Gastroesophageal sphincter (tissue), 4 donors: ENCODE results near the gene AKIRIN1. TPM values are rescaled to one million over a fixed set of nuclear protein-coding genes. Genes with fewer than 3 reads are reported as not detected.

ENCODE experiments used
- ATAC-seq: fragments of 150-250 bp; one replicate; pipeline ENCODE4 v1.9.1; 2016; ENCODE audit warnings: mild to moderate bottlenecking, moderate library complexity
- H3K27ac ChIP-seq, 4 donors: fragments of 200-600 bp; sonication (generic) in 3 of 4; 1 replicate in 3 of 4; 2 replicates in 1 of 4; pipeline ENCODE4 v1.5.1; 2016 to 2019
- H3K27me3 ChIP-seq: fragments of 200-600 bp; sonication (generic); one replicate; pipeline ENCODE4 v1.5.1; 2019
- H3K36me3 ChIP-seq, 2 donors: fragments of 200-600 bp; sonication (generic); one replicate each; pipeline ENCODE4 v1.5.1; 2019; ENCODE audit warnings: control low read depth in 1 of 2
- H3K4me1 ChIP-seq, 3 donors: fragments of 200-600 bp; sonication (generic); 1 replicate in 2 of 3; 2 replicates in 1 of 3; pipeline ENCODE4 v1.5.1; 2016 to 2019; ENCODE audit warnings: control low read depth in 2 of 3
- H3K4me3 ChIP-seq, 2 donors: fragments of 200-600 bp; sonication (generic); one replicate each; pipeline ENCODE4 v1.5.1; 2019; ENCODE audit warnings: mild to moderate bottlenecking in 1 of 2, moderate library complexity in 1 of 2
- H3K9me3 ChIP-seq, 3 donors: fragments of 200-600 bp; sonication (generic); one replicate each; pipeline ENCODE4 v1.5.1; 2017 to 2019; ENCODE audit warnings: control low read depth in 2 of 3
- EP300 ChIP-seq: sonication (generic); formaldehyde crosslinking; IDR thresholded peaks from one replicate; pipeline ENCODE4 v1.6.1; 2017; ENCODE audit warnings: antibody characterized with exemption, mild to moderate bottlenecking
- POLR2A ChIP-seq, 2 donors: fragments of 450-650 bp; IDR thresholded peaks; one replicate each; pipeline ENCODE4 v1.6.1; 2017; ENCODE audit warnings: antibody characterized with exemption in 2 of 2, mild to moderate bottlenecking in 2 of 2, moderate library complexity in 1 of 2
- POLR2AphosphoS5 ChIP-seq: sonication (generic); formaldehyde crosslinking; IDR thresholded peaks from one replicate; pipeline ENCODE4 v1.6.1; 2017; ENCODE audit warnings: antibody characterized with exemption
- WGBS, 2 donors: methylation state at CpG; one replicate each; pipeline ENCODE4 v1.1.5; 2018; ENCODE audit warnings: low coverage in 1 of 2; 5-methylcytosine and 5-hydroxymethylcytosine counted together
- total RNA-seq, 4 donors: library from RNA; depleted of rRNA; stranded (reverse); fragments of >200 nt; gene quantifications; one replicate each; pipeline ENCODE4 v1.1.0, GENCODE V29; 2016
- TF ChIP-seq, protein P1 (sequence below), 4 experiments: fragments of 200-600 bp in 2 of 4; fragments of 450-650 bp in 2 of 4; sonication (generic) in 1 of 4; IDR thresholded peaks; one replicate each; pipeline ENCODE4 v1.5.1; 2017 to 2019; ENCODE audit warnings: antibody characterized with exemption in 4 of 4, mild to moderate bottlenecking in 2 of 4, moderate library complexity in 2 of 4

The AKIRIN1 gene
- total RNA-seq, 4 donors from 2014 or later: 52.5 to 74.3 (median 63.6) TPM

DNA sequence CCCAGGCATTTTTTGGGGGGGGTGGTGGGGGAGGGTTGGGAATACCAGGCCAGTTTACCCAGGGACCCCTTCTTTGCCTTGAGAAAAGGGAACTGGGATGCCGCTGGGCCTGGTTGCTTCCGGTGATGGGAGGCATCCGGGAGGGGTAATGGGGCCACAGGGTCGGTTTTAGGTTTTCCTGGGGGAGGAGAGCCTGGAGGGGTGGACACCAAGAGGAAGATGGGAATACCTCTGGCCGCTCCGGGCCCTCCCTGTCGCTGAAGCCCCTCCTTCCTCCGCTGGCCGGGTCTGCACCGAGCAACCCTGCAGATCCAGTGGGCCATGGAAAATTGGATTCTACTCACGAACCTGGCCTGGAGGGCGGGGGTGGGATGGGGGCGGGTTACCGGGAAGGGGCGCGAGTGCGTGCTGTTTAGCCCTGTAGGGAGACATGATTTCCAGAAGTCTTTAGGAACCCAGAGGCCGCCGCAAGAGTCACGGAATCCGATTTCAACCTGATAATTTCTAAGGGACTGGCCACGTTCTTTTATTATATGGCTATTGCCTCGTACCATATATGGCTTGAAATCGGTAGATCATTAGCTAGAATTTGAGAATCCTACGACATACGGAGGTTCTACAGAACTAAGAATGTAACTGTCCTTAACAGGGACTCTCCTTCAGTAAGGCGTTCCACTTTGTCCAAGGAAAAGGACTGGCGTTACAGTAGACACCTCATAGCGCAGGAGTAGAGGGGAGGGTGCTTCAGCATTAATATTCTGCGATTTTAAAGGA, 749 bp downstream of the AKIRIN1 start:
- peaks cover 2 to 54% (median 7%) of the 10 kb centered on the region in 3 donors for H3K4me1 ChIP-seq
- H3K27ac ChIP-seq: peak overlapping the region; percentile 67 to 99 (median 96)
- peak overlapping the region; percentile 53 to 100 for H3K4me3 ChIP-seq
- H3K9me3 ChIP-seq: no peaks in the 10 kb centered on the region
- 2% methylated on average over 10 to 13 of the region's 30 CpGs for WGBS, 2 donors
- ATAC-seq: peak; percentile 62
- TF ChIP-seq POLR2A (IDR thresholded peaks at IDR 0.05) (no peak), POLR2AphosphoS5 (no peak), EP300 (no peak)
- TF ChIP-seq, protein P1, sequence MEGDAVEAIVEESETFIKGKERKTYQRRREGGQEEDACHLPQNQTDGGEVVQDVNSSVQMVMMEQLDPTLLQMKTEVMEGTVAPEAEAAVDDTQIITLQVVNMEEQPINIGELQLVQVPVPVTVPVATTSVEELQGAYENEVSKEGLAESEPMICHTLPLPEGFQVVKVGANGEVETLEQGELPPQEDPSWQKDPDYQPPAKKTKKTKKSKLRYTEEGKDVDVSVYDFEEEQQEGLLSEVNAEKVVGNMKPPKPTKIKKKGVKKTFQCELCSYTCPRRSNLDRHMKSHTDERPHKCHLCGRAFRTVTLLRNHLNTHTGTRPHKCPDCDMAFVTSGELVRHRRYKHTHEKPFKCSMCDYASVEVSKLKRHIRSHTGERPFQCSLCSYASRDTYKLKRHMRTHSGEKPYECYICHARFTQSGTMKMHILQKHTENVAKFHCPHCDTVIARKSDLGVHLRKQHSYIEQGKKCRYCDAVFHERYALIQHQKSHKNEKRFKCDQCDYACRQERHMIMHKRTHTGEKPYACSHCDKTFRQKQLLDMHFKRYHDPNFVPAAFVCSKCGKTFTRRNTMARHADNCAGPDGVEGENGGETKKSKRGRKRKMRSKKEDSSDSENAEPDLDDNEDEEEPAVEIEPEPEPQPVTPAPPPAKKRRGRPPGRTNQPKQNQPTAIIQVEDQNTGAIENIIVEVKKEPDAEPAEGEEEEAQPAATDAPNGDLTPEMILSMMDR (IDR thresholded peaks at IDR 0.05): no peak
- H3K36me3 ChIP-seq: peaks cover 0 to 10% of the 10 kb centered on the region in 2 donors
- H3K27me3 ChIP-seq: no peaks in the 10 kb centered on the region

DNA sequence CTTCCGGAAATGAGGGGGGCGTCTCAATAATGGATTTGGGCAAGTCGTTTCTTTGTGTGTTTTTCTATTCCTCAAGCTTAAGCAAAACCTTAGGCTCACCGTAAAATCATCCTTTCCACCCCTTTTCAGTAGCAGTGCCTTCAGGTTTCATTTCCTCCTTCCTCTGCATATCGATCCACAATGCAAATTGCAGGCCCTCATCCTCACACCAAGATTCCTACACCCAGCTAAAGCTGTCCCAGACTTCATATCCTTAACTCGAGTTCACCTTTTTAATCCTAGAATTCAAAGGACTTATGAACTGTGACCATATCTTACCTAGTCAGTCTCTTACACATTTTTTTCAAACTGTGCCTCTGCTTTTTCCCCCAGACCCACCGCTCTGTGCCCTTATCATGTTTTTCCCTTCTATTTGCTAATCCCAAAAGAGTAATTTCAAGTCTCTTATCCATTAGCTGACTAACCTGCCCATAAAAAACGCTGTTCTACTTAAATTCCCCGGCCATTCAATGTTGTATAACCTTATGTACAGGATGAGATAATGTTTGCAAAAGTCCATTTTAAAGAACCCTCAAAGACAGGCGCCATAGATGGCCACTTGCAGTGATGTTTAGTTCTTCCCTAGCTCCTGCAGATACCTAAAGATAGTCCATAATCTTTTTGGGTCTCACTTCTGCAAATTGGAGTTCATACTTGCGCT, 1.5 kb downstream of the AKIRIN1 start:
- no peak for TF ChIP-seq POLR2AphosphoS5
- Histone ChIP-seq H3K27me3 (no peaks in the 10 kb centered on the region), H3K4me1 (peaks cover 7 to 61% (median 7%) of the 10 kb centered on the region in 3 donors), H3K9me3 (no peaks in the 10 kb centered on the region), H3K36me3 (peaks cover 0 to 10% of the 10 kb centered on the region in 2 donors), H3K4me3 (peak overlapping the region; percentile 53 to 100), H3K27ac (peak overlapping the region; percentile 67 to 99 (median 96))
- no peak for ATAC-seq
- WGBS, 2 donors: 18 to 25% methylated on average over 8 to 11 of the region's 11 CpGs

DNA sequence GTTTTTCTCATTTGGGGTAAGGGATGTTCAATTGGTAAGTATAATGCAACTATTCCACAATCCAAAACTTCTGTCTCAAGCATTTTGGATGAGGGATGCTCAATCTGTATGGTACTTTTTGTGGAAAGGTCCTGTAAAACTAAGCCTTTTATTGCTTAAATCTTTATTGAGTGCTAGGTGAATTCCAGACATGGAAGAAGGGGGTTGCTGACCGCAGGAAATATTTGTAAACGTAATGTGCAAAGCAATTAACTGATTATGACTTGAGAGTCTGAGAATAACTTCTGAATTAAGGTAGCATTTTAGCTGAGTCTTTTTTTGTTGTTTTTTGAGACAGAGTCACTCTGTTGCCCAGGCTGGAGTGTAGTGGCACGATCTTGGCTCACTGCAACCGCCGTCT, 3.1 kb downstream of the AKIRIN1 start:
- no peaks in the 10 kb centered on the region for H3K27me3 ChIP-seq
- H3K36me3 ChIP-seq: peaks cover 0 to 22% of the 10 kb centered on the region in 2 donors
- no peak for ATAC-seq
- H3K27ac ChIP-seq: no peak overlapping the region
- no peak for TF ChIP-seq EP300
- TF ChIP-seq POLR2AphosphoS5: no peak
- peaks cover 7 to 77% (median 9%) of the 10 kb centered on the region in 3 donors for H3K4me1 ChIP-seq
- no peaks in the 10 kb centered on the region for H3K9me3 ChIP-seq
- 68 to 82% methylated on average over 5 of the region's 5 CpGs for WGBS, 2 donors
- no peak overlapping the region for H3K4me3 ChIP-seq

DNA sequence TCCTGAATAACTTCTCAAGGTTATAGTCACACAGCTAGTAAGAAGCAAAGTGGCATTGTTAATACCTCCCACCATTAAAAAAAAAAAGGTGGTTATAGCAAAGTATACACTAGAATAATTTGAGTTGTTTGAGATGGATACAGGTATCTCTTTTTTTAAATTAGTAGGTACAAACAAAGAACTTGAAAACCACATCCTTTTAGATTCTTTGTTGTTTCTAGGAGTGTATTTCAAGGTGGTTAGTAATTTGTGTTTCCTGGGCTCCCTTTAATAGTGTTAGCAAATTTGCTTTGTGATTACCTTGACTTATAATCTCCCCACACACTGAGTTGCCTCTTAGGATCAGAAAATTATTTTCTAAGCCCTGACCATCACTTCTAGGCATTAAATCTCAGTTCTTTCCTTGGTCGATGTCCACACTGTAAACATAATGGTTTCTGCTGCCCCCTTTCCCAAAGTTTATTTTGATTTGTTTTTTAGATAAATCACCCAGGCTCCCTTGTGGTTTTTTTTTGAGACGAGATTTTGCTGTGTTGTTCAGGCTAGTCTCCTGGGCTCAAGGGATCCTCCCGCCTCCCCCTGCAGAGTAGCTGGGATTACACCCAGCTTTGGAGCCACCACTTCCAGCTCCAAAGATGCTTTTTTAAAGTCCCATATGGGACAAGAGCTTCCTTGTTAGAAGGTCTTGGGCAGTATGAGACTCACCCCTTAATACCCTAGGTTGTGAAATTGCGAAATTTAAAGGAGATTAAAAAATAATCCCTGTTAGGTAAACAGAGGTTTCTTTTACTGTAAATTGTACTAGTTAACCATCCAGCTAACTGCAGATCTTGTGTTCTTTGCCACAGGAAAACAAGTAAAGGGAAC, 6.2 kb downstream of the AKIRIN1 start:
- Histone ChIP-seq H3K36me3 (peaks cover 0 to 53% of the 10 kb centered on the region in 2 donors), H3K4me1 (peaks cover 7 to 69% (median 9%) of the 10 kb centered on the region in 3 donors)

DNA sequence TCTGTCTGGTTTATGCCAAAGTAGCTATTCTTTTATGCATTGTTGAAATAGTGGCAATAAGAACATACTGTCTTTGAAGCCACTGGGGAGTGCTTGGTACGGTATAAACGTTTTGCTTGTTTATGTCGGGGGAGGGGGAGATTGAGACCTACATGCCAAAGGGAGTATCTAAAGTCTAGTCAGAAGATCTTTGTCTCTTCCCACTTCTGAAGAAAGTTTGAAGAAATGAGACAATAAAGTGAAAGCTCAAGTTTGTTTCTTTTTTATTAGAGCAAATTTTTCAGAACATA, 6.8 kb downstream of the AKIRIN1 start:
- TF ChIP-seq EP300 (no peak), POLR2A (IDR thresholded peaks at IDR 0.05) (no peak), POLR2AphosphoS5 (no peak)
- TF ChIP-seq, protein P1 (IDR thresholded peaks at IDR 0.05): no peak
- peak; percentile 25 for ATAC-seq
- peaks cover 2 to 69% (median 6%) of the 10 kb centered on the region in 3 donors for H3K4me1 ChIP-seq
- 32 to 34% methylated on average over 3 of the region's 3 CpGs for WGBS, 2 donors
- no peaks in the 10 kb centered on the region for H3K9me3 ChIP-seq
- H3K36me3 ChIP-seq: peaks cover 0 to 58% of the 10 kb centered on the region in 2 donors
- H3K27me3 ChIP-seq: no peaks in the 10 kb centered on the region
- H3K27ac ChIP-seq: peak overlapping the region in 2 of 4 donors; percentile 34 to 39
- H3K4me3 ChIP-seq: no peak overlapping the region

More for the DNA sequence above, 6.2 kb downstream of the AKIRIN1 start:
- no peak for TF ChIP-seq POLR2AphosphoS5
- TF ChIP-seq, protein P1 (IDR thresholded peaks at IDR 0.05): no peak
- TF ChIP-seq EP300: no peak
- TF ChIP-seq POLR2A (IDR thresholded peaks at IDR 0.05): no peak
- H3K4me3 ChIP-seq: no peak overlapping the region
- no peak for ATAC-seq
- H3K27me3 ChIP-seq: no peaks in the 10 kb centered on the region
- 27 to 32% methylated on average over 3 to 4 of the region's 4 CpGs for WGBS, 2 donors
- peak overlapping the region in 2 of 4 donors; percentile 34 to 39 for H3K27ac ChIP-seq
- H3K9me3 ChIP-seq: no peaks in the 10 kb centered on the region
